Kidney epithelial cell (primary cell): ENCODE data around the gene DYNC1LI2. TPM values are rescaled to one million over a fixed set of nuclear protein-coding genes. Genes with fewer than 3 reads are reported as not detected.

ENCODE experiments used
- DNase-seq: peaks from one replicate; pipeline ENCODE4 v3.0.0-alpha.2; 2010; ENCODE audit warnings: low read depth
- H3K27me3 ChIP-seq: 2 replicates; pipeline ENCODE4 v1.6.0; 2011; ENCODE audit warnings: low read length; ENCODE audit not compliant: control insufficient read depth, insufficient read depth
- H3K36me3 ChIP-seq: 2 replicates; pipeline ENCODE4 v1.5.1; 2011; ENCODE audit warnings: low read length; ENCODE audit not compliant: control insufficient read depth, insufficient read depth
- H3K4me3 ChIP-seq: 2 replicates; pipeline ENCODE4 v1.5.1; 2011; ENCODE audit warnings: low read depth, mild to moderate bottlenecking, control low read depth, low read length
- CTCF ChIP-seq: IDR thresholded peaks from 2 replicates; pipeline ENCODE4 v1.5.1; 2011; ENCODE audit warnings: mild to moderate bottlenecking, moderate library complexity, low read length, control low read depth, inconsistent platforms; ENCODE audit not compliant: insufficient read depth, poor library complexity, severe bottlenecking
- total RNA-seq: library from RNA; depleted of rRNA; stranded (reverse); fragments of >200 nt; gene quantifications from 2 replicates; pipeline ENCODE4 v1.2.3, GENCODE V29; 2015

Gene DYNC1LI2
- total RNA-seq, 1 donor from 2014 or later, result 126 TPM

- Histone ChIP-seq H3K27me3 (no peaks in the 10 kb centered on the region), H3K4me3 (no peak overlapping the region), H3K36me3 (peaks cover 6% of the 10 kb centered on the region)
- no peak for TF ChIP-seq CTCF
- DNase-seq, result no peak
These were observed 15.5 kb downstream of the DYNC1LI2 start for GRCh38 chr16:66735891-66736290.

- H3K4me3 ChIP-seq, result no peak overlapping the region
- no peak for TF ChIP-seq CTCF
- H3K27me3 ChIP-seq, result no peaks in the 10 kb centered on the region
- H3K36me3 ChIP-seq, result peaks cover 7% of the 10 kb centered on the region
- DNase-seq, result no peak
These were observed 20.3 kb downstream of the DYNC1LI2 start for GRCh38 chr16:66731101-66731500.

- DNase-seq, result no peak
- Histone ChIP-seq H3K27me3 (no peaks in the 10 kb centered on the region), H3K36me3 (peaks cover 6% of the 10 kb centered on the region), H3K4me3 (no peak overlapping the region)
- TF ChIP-seq CTCF, result no peak
These were observed 22.6 kb downstream of the DYNC1LI2 start for GRCh38 chr16:66728804-66729203.

GRCh38 chr16:66728117-66728787, 23.2 kb downstream of the DYNC1LI2 start:
- no peaks in the 10 kb centered on the region for H3K27me3 ChIP-seq
- TF ChIP-seq CTCF, result peak; percentile 46
- DNase-seq, result no peak
- H3K36me3 ChIP-seq, result peaks cover 7% of the 10 kb centered on the region
- no peak overlapping the region for H3K4me3 ChIP-seq

GRCh38 chr16:66720766-66721165, 30.6 kb downstream of the DYNC1LI2 start:
- Histone ChIP-seq H3K36me3 (peaks cover 6% of the 10 kb centered on the region), H3K4me3 (no peak overlapping the region), H3K27me3 (no peaks in the 10 kb centered on the region)
- DNase-seq, result no peak
- no peak for TF ChIP-seq CTCF

- no peak for TF ChIP-seq CTCF
- no peak for DNase-seq
- no peaks in the 10 kb centered on the region for H3K27me3 ChIP-seq
- H3K36me3 ChIP-seq, result peaks cover 4% of the 10 kb centered on the region
- no peak overlapping the region for H3K4me3 ChIP-seq
These were observed 32.2 kb downstream of the DYNC1LI2 start for GRCh38 chr16:66719246-66719645.
